ENCODE data around the gene NSUN7.

GRCh38 chr4:40808926-40809457 is 59.2 kb downstream of the NSUN7 start:
- TF ChIP-seq EP300 (IDR thresholded peaks at IDR 0.05; ENCODE audit: low read depth), result no peak
- no peak for TF ChIP-seq POLR2AphosphoS5 (IDR thresholded peaks at IDR 0.05)

Measured in transverse colon (tissue), 3 donors.